Measurements from ENCODE around the gene FAM110D. TPM values are rescaled to one million over a fixed set of nuclear protein-coding genes. Genes with fewer than 3 reads are reported as not detected.

Gene FAM110D
- total RNA-seq, 1 experiment from 2014 or later = not detected

DNA sequence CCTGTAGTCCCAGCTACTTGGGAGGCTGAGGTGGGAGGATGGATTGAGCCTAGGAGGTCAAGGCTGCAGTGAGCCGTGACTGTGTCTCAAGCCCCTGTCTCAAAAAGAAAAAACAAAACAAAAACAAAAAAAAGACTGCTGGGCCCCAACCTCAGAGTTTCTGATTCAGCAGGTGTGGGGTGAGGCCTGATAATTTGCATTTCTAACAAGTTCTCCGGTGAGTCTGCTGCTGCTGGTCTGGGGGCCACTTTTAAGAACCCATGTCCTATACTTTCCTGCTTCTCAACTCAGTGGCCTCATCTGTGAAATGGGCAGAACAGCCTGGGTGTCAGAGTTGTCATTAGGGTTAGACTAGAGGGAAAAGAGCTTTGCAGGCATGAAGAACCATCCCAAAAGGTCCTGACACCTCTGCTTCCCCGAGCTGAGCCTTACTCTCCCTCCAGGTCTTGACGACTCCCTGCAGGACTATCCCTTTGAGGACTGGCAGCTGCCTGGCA is 21.2 kb downstream of the FAM110D start:
- Histone ChIP-seq H3K4me2 (no peak overlapping the region), H3K9me2 (ENCODE audit: insufficient read depth) (no peaks in the 10 kb centered on the region), H3K4me1 (replicated peaks; ENCODE audit: insufficient read depth) (peaks cover 26% of the 10 kb centered on the region), H3K36me3 (ENCODE audit: low read depth) (peaks cover 6% of the 10 kb centered on the region; the same call in 1 of the 2 replicates), H3K27ac (no peak overlapping the region), H3K79me2 (ENCODE audit: low read depth) (peaks cover 14% of the 10 kb centered on the region), H3K4me3 (no peak overlapping the region), H3K9me3 (ENCODE audit: insufficient read depth, low read depth) (no peaks in the 10 kb centered on the region), H2AFZ (no peak overlapping the region), H4K20me1 (ENCODE audit: insufficient read depth) (no peaks in the 10 kb centered on the region), H3F3A (ENCODE audit: insufficient read depth, low read depth) (peaks cover 28% of the 10 kb centered on the region), H3K27me3 (ENCODE audit: insufficient read depth, low read depth) (no peaks in the 10 kb centered on the region)
- POLR2A ChIA-PET (ENCODE audit: unreplicated experiment) = no interaction called here
- BruUV-seq (replicated peaks) = no TSS peak
- intact Hi-C loops (cut with micrococcal nuclease; ENCODE audit: unreplicated experiment) = no loop called here
- no peak for DNase-seq
- TF ChIP-seq EZH2 (IDR thresholded peaks at IDR 0.05; ENCODE audit: low read depth) = no peak
- no peak for TF ChIP-seq CTCF (conservative IDR thresholded peaks at IDR 0.05)
- CTCF ChIA-PET = no interaction called here

- intact Hi-C loops (cut with micrococcal nuclease; ENCODE audit: unreplicated experiment) = no loop called here
- BruUV-seq (replicated peaks) = no TSS peak
- no peaks in the 10 kb centered on the region for H3K27me3 ChIP-seq (ENCODE audit: insufficient read depth, low read depth)
- no peaks in the 10 kb centered on the region for H3K9me2 ChIP-seq (ENCODE audit: insufficient read depth)
- H3K27ac ChIP-seq = peak overlapping the region; percentile 74
- H3K4me1 ChIP-seq (replicated peaks; ENCODE audit: insufficient read depth) = peaks cover 26% of the 10 kb centered on the region
- H3K4me3 ChIP-seq = no peak overlapping the region
- ChIA-PET POLR2A (ENCODE audit: unreplicated experiment) (no interaction called here), CTCF (no interaction called here)
- TF ChIP-seq EZH2 (IDR thresholded peaks at IDR 0.05; ENCODE audit: low read depth) (no peak), CTCF (conservative IDR thresholded peaks at IDR 0.05) (no peak)
- DNase-seq = peak in 1 of 2 experiments; percentile 93
- H4K20me1 ChIP-seq (ENCODE audit: insufficient read depth) = no peaks in the 10 kb centered on the region
- no peaks in the 10 kb centered on the region for H3K9me3 ChIP-seq (ENCODE audit: insufficient read depth, low read depth)
- H3K36me3 ChIP-seq (ENCODE audit: low read depth) = peaks cover 6% of the 10 kb centered on the region; the same call in 1 of the 2 replicates
- H3F3A ChIP-seq (ENCODE audit: insufficient read depth, low read depth) = peaks cover 18% of the 10 kb centered on the region
- no peak overlapping the region for H2AFZ ChIP-seq
- peaks cover 14% of the 10 kb centered on the region for H3K79me2 ChIP-seq (ENCODE audit: low read depth)
- H3K4me2 ChIP-seq = peak overlapping the region; percentile 38
These were observed 22.9 kb downstream of the FAM110D start for GRCh38 chr1:26181586-26182382.

GRCh38 chr1:26182383-26182696 is 23.5 kb downstream of the FAM110D start:
- Histone ChIP-seq H3K9me3 (ENCODE audit: insufficient read depth, low read depth) (no peaks in the 10 kb centered on the region), H3F3A (ENCODE audit: insufficient read depth, low read depth) (peaks cover 15% of the 10 kb centered on the region), H4K20me1 (ENCODE audit: insufficient read depth) (no peaks in the 10 kb centered on the region), H3K9me2 (ENCODE audit: insufficient read depth) (no peaks in the 10 kb centered on the region), H3K4me1 (replicated peaks; ENCODE audit: insufficient read depth) (peaks cover 26% of the 10 kb centered on the region), H3K79me2 (ENCODE audit: low read depth) (peaks cover 14% of the 10 kb centered on the region), H3K36me3 (ENCODE audit: low read depth) (peaks cover 6% of the 10 kb centered on the region; the same call in 1 of the 2 replicates), H2AFZ (no peak overlapping the region), H3K4me3 (no peak overlapping the region), H3K4me2 (peak overlapping the region; percentile 38), H3K27me3 (ENCODE audit: insufficient read depth, low read depth) (no peaks in the 10 kb centered on the region), H3K27ac (peak overlapping the region; percentile 74)
- no TSS peak for BruUV-seq (replicated peaks)
- intact Hi-C loops (cut with micrococcal nuclease; ENCODE audit: unreplicated experiment) = no loop called here
- ChIA-PET POLR2A (ENCODE audit: unreplicated experiment) (no interaction called here), CTCF (no interaction called here)
- DNase-seq = no peak
- TF ChIP-seq CTCF (conservative IDR thresholded peaks at IDR 0.05) = no peak
- TF ChIP-seq EZH2 (IDR thresholded peaks at IDR 0.05; ENCODE audit: low read depth) = no peak
